Liver (tissue), 9 donors: ENCODE measurements around the gene ASIC3. TPM values are rescaled to one million over a fixed set of nuclear protein-coding genes. Genes with fewer than 3 reads are reported as not detected.

Source experiments
- DNase-seq: peaks from one replicate; pipeline ENCODE4 v3.0.0-alpha.2; 2017; ENCODE audit warnings: low spot score
- H3K27ac ChIP-seq, 2 donors: one replicate each; pipeline ENCODE4 v1.7.0; 2013; ENCODE audit warnings: inconsistent platforms in 2 of 2, low read length in 2 of 2, control low read depth in 1 of 2, low read depth in 1 of 2, mild to moderate bottlenecking in 1 of 2
- H3K27me3 ChIP-seq, 4 donors: one replicate each; pipeline versions ENCODE4 v1.6.1 to v1.7.0; 2013; ENCODE audit warnings: low read length in 3 of 4, inconsistent platforms in 1 of 4, mild to moderate bottlenecking in 1 of 4, moderate library complexity in 1 of 4; ENCODE audit not compliant: control insufficient read depth in 4 of 4, insufficient read depth in 4 of 4
- H3K36me3 ChIP-seq, 4 donors: one replicate each; pipeline versions ENCODE4 v1.6.1 to v1.7.0; 2013; ENCODE audit warnings: low read length in 3 of 4, mild to moderate bottlenecking in 3 of 4, low read depth in 1 of 4, moderate library complexity in 1 of 4; ENCODE audit not compliant: control insufficient read depth in 4 of 4, insufficient read depth in 3 of 4
- H3K4me1 ChIP-seq, 4 donors: one replicate each; pipeline versions ENCODE4 v1.6.1 to v1.7.0; 2013; ENCODE audit warnings: low read length in 3 of 4, mild to moderate bottlenecking in 3 of 4, moderate library complexity in 1 of 4; ENCODE audit not compliant: control insufficient read depth in 4 of 4, insufficient read depth in 4 of 4
- H3K4me3 ChIP-seq, 3 donors: one replicate each; pipeline versions ENCODE4 v1.6.1 to v1.7.0; 2013; ENCODE audit warnings: low read length in 3 of 3, control low read depth in 1 of 3, low read depth in 1 of 3, mild to moderate bottlenecking in 1 of 3
- H3K9ac ChIP-seq, 2 donors: one replicate each; pipeline ENCODE4 v1.7.0; 2013; ENCODE audit warnings: low read length in 2 of 2, mild to moderate bottlenecking in 2 of 2, moderate library complexity in 2 of 2, control low read depth in 1 of 2, low read depth in 1 of 2
- H3K9me3 ChIP-seq, 4 donors: one replicate each; pipeline versions ENCODE4 v1.6.1 to v1.7.0; 2013; ENCODE audit warnings: low read length in 3 of 4; ENCODE audit not compliant: control insufficient read depth in 4 of 4
- EGR1 ChIP-seq, 2 donors: IDR thresholded peaks; 2 replicates each; pipeline ENCODE4 v1.6.1; 2016 to 2018; ENCODE audit warnings: antibody characterized with exemption in 2 of 2, low read depth in 2 of 2
- FOXA1 ChIP-seq: IDR thresholded peaks from 2 replicates; pipeline ENCODE4 v1.6.1; 2016; ENCODE audit warnings: antibody characterized with exemption
- FOXA2 ChIP-seq: IDR thresholded peaks from 2 replicates; pipeline ENCODE4 v1.6.1; 2016; ENCODE audit warnings: antibody characterized with exemption
- GABPA ChIP-seq, 2 donors: IDR thresholded peaks in 1 of 2; conservative IDR thresholded peaks in 1 of 2; 2 replicates each; pipeline ENCODE4 v1.6.1; 2016; ENCODE audit warnings: antibody characterized with exemption in 2 of 2, mild to moderate bottlenecking in 1 of 2, moderate library complexity in 1 of 2
- HNF4A ChIP-seq, 2 donors: conservative IDR thresholded peaks; 2 replicates each; pipeline ENCODE4 v1.6.1; 2016; ENCODE audit warnings: antibody characterized with exemption in 2 of 2, mild to moderate bottlenecking in 2 of 2
- HNF4G ChIP-seq: IDR thresholded peaks from 2 replicates; pipeline ENCODE4 v1.6.1; 2016; ENCODE audit warnings: antibody characterized with exemption
- JUND ChIP-seq, 2 donors: IDR thresholded peaks; 2 replicates each; pipeline ENCODE4 v1.6.1; 2016; ENCODE audit warnings: antibody characterized with exemption in 2 of 2
- NR2F2 ChIP-seq: IDR thresholded peaks from 2 replicates; pipeline ENCODE4 v1.6.1; 2016; ENCODE audit warnings: antibody characterized with exemption
- RAD21 ChIP-seq, 2 donors: IDR thresholded peaks; 2 replicates each; pipeline ENCODE4 v1.6.1; 2016; ENCODE audit warnings: antibody characterized with exemption in 2 of 2, mild to moderate bottlenecking in 2 of 2
- RXRA ChIP-seq, 2 donors: IDR thresholded peaks; 2 replicates each; pipeline ENCODE4 v1.6.1; 2017 to 2018; ENCODE audit warnings: antibody characterized with exemption in 2 of 2, mild to moderate bottlenecking in 1 of 2
- SP1 ChIP-seq: IDR thresholded peaks from 2 replicates; pipeline ENCODE4 v1.6.1; 2018; ENCODE audit warnings: antibody characterized with exemption, mild to moderate bottlenecking
- TAF1 ChIP-seq: conservative IDR thresholded peaks from 2 replicates; pipeline ENCODE4 v1.6.1; 2016; ENCODE audit warnings: antibody characterized with exemption, mild to moderate bottlenecking
- YY1 ChIP-seq: IDR thresholded peaks from 2 replicates; pipeline ENCODE4 v1.6.1; 2016; ENCODE audit warnings: antibody characterized with exemption, mild to moderate bottlenecking
- WGBS: extraction: QIAGEN DNeasy Blood & Tissue Kit; methylation state at CpG from one replicate; pipeline ENCODE4 v1.1.7; 2013; 5-methylcytosine and 5-hydroxymethylcytosine counted together
- polyA plus RNA-seq, 2 donors: library from polyadenylated mRNA; stranded (reverse) in 1 of 2; unstranded in 1 of 2; fragments of 200-250 nt in 1 of 2; fragments of >200 nt in 1 of 2; fragmentation: Nextera tagmentation in 1 of 2; extraction: Ambion mirVana in 1 of 2; gene quantifications; one replicate each; pipeline versions ENCODE4 v1.2.1 to v1.2.3, GENCODE V29; 2013 to 2015
- total RNA-seq, 2 donors: library from RNA; depleted of rRNA; stranded (reverse); fragments of >200 nt; gene quantifications; one replicate each; pipeline ENCODE4 v1.2.3, GENCODE V29; 2014
- TF ChIP-seq, protein P1 (sequence below): fragments of 150-350 bp; IDR thresholded peaks from 2 replicates; pipeline ENCODE4 v1.5.1; 2017; ENCODE audit warnings: improper control_type of control experiment, low read depth, low read length; ENCODE audit not compliant: missing input control
- TF ChIP-seq, protein P2 (sequence below): IDR thresholded peaks from 2 replicates; pipeline ENCODE4 v1.6.1; 2016; ENCODE audit warnings: antibody characterized with exemption, mild to moderate bottlenecking
- TF ChIP-seq, protein P3 (sequence below): IDR thresholded peaks from 2 replicates; pipeline ENCODE4 v1.6.1; 2016; ENCODE audit warnings: antibody characterized with exemption
- TF ChIP-seq, protein P4 (sequence below): IDR thresholded peaks from 2 replicates; pipeline ENCODE4 v1.6.1; 2016; ENCODE audit warnings: antibody characterized with exemption
- TF ChIP-seq, protein P5 (sequence below): IDR thresholded peaks from 2 replicates; pipeline ENCODE4 v1.6.1; 2016; ENCODE audit warnings: antibody characterized with exemption
- donor health status: healthy.
- donor health status: healthy.
- donor health status: healthy.
- donor health status: healthy.
- donor health status: healthy.

ASIC3 gene
- total and polyA plus RNA-seq, 4 donors, result 0.05 to 1.0 (median 0.39) TPM

DNA sequence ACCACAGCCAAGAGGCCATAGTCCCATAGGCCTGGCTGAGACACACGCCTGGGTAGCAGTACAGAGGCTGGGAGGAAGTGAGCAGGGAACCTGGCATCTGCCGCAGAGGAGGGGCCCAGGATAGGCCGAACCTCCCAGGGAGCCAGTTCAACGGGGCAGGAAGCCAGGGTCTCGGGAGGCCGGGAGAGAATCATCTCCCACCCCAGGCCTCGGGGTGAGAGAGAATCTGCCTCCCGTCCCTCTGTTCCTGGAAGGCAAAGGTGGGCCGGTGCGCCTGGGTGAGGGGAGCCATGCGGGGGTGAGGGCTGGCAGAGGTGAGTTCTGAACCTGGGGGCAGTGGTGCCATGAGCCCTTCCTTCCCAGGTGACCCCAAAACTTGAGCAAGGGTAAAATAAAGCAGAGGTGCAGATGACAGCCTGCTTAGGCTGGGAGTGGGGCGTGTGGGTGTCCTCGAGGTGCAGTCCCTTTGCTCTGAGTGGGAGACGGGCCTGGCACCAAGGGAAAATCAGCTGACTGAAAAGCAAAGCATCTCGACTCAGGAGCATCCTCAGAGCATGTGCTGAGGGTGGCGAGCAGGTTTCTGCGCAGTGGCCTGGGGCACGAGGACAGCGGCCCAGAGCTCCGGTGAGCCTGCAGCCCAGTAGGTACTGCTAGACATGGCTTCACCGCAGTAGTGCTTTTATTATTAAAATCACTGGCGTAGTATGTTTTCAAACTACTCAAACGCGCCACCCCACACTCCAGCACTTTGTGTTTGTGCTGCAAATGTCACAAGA is 53.5 kb downstream of the ASIC3 start:
- H3K4me1 ChIP-seq, result no peaks in the 10 kb centered on the region
- 90% methylated on average over 24 of the region's 24 CpGs for WGBS

More for the DNA sequence above, 53.5 kb downstream of the ASIC3 start:
- H3K27ac ChIP-seq, result no peak overlapping the region
- H3K4me3 ChIP-seq, result no peak overlapping the region
- no peaks in the 10 kb centered on the region for H3K27me3 ChIP-seq
- H3K9me3 ChIP-seq, result no peaks in the 10 kb centered on the region
- H3K9ac ChIP-seq, result no peak overlapping the region
- no peak for DNase-seq
- TF ChIP-seq, protein P1, sequence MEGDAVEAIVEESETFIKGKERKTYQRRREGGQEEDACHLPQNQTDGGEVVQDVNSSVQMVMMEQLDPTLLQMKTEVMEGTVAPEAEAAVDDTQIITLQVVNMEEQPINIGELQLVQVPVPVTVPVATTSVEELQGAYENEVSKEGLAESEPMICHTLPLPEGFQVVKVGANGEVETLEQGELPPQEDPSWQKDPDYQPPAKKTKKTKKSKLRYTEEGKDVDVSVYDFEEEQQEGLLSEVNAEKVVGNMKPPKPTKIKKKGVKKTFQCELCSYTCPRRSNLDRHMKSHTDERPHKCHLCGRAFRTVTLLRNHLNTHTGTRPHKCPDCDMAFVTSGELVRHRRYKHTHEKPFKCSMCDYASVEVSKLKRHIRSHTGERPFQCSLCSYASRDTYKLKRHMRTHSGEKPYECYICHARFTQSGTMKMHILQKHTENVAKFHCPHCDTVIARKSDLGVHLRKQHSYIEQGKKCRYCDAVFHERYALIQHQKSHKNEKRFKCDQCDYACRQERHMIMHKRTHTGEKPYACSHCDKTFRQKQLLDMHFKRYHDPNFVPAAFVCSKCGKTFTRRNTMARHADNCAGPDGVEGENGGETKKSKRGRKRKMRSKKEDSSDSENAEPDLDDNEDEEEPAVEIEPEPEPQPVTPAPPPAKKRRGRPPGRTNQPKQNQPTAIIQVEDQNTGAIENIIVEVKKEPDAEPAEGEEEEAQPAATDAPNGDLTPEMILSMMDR, result no peak
- TF ChIP-seq, protein P2, sequence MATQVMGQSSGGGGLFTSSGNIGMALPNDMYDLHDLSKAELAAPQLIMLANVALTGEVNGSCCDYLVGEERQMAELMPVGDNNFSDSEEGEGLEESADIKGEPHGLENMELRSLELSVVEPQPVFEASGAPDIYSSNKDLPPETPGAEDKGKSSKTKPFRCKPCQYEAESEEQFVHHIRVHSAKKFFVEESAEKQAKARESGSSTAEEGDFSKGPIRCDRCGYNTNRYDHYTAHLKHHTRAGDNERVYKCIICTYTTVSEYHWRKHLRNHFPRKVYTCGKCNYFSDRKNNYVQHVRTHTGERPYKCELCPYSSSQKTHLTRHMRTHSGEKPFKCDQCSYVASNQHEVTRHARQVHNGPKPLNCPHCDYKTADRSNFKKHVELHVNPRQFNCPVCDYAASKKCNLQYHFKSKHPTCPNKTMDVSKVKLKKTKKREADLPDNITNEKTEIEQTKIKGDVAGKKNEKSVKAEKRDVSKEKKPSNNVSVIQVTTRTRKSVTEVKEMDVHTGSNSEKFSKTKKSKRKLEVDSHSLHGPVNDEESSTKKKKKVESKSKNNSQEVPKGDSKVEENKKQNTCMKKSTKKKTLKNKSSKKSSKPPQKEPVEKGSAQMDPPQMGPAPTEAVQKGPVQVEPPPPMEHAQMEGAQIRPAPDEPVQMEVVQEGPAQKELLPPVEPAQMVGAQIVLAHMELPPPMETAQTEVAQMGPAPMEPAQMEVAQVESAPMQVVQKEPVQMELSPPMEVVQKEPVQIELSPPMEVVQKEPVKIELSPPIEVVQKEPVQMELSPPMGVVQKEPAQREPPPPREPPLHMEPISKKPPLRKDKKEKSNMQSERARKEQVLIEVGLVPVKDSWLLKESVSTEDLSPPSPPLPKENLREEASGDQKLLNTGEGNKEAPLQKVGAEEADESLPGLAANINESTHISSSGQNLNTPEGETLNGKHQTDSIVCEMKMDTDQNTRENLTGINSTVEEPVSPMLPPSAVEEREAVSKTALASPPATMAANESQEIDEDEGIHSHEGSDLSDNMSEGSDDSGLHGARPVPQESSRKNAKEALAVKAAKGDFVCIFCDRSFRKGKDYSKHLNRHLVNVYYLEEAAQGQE, result no peak
- TF ChIP-seq EGR1 (IDR thresholded peaks at IDR 0.05; ENCODE audit: low read depth in 2 of 2) (no peak), FOXA1 (no peak), TAF1 (no peak), RXRA (IDR thresholded peaks at IDR 0.05) (no peak), FOXA2 (no peak), RAD21 (IDR thresholded peaks at IDR 0.05) (no peak), SP1 (no peak), JUND (IDR thresholded peaks at IDR 0.05) (no peak), GABPA (IDR thresholded peaks at IDR 0.05 in 1 of 2, conservative IDR thresholded peaks at IDR 0.05 in 1 of 2) (no peak), HNF4G (no peak), YY1 (no peak), HNF4A (conservative IDR thresholded peaks at IDR 0.05) (no peak), NR2F2 (no peak)
- TF ChIP-seq, protein P3, sequence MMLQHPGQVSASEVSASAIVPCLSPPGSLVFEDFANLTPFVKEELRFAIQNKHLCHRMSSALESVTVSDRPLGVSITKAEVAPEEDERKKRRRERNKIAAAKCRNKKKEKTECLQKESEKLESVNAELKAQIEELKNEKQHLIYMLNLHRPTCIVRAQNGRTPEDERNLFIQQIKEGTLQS, result no peak
- TF ChIP-seq, protein P4, sequence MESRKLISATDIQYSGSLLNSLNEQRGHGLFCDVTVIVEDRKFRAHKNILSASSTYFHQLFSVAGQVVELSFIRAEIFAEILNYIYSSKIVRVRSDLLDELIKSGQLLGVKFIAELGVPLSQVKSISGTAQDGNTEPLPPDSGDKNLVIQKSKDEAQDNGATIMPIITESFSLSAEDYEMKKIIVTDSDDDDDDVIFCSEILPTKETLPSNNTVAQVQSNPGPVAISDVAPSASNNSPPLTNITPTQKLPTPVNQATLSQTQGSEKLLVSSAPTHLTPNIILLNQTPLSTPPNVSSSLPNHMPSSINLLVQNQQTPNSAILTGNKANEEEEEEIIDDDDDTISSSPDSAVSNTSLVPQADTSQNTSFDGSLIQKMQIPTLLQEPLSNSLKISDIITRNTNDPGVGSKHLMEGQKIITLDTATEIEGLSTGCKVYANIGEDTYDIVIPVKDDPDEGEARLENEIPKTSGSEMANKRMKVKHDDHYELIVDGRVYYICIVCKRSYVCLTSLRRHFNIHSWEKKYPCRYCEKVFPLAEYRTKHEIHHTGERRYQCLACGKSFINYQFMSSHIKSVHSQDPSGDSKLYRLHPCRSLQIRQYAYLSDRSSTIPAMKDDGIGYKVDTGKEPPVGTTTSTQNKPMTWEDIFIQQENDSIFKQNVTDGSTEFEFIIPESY, result no peak
- TF ChIP-seq, protein P5, sequence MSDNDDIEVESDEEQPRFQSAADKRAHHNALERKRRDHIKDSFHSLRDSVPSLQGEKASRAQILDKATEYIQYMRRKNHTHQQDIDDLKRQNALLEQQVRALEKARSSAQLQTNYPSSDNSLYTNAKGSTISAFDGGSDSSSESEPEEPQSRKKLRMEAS, result no peak
- peaks cover 0 to 4% (median 1%) of the 10 kb centered on the region in 4 donors for H3K36me3 ChIP-seq

Other genes with a start within 250 kb of the ASIC3 start
- 1,000 to 10,000 TPM in 1 of 2 donors, 100 to 1,000 TPM in 1; 382 to 1,041 TPM for gene TMEM176B, start 248.2 kb upstream of the ASIC3 start, total RNA-seq
- 1,000 to 10,000 TPM in 1 of 2 donors, 100 to 1,000 TPM in 1; 957 to 1,317 TPM for gene TMEM176B, start 248.2 kb upstream of the ASIC3 start, polyA plus RNA-seq
- 100 to 1,000 TPM; 346 to 404 TPM for gene TMEM176A, start 247.8 kb upstream of the ASIC3 start, total RNA-seq
- gene TMEM176A, start 247.8 kb upstream of the ASIC3 start, polyA plus RNA-seq, result 100 to 1,000 TPM; 675 to 703 TPM
- gene AOC1, start 196.0 kb upstream of the ASIC3 start, total RNA-seq, result under 1 TPM in 1 of 2 donors, not detected in 1; 0.08 TPM
- under 1 TPM in 1 of 2 donors, not detected in 1; 0.01 TPM for gene AOC1, start 196.0 kb upstream of the ASIC3 start, polyA plus RNA-seq
- gene KCNH2, start 70.2 kb upstream of the ASIC3 start, total RNA-seq, result 10 to 100 TPM in 1 of 2 donors, under 1 TPM in 1; 0.33 to 74.6 TPM
- under 1 TPM in 1 of 2 donors, not detected in 1; 0.18 TPM for gene KCNH2, start 70.2 kb upstream of the ASIC3 start, polyA plus RNA-seq
- 1 to 10 TPM; 5.4 to 6.1 TPM for gene NOS3, start 57.5 kb upstream of the ASIC3 start, total RNA-seq
- 1 to 10 TPM; 1.6 to 4.9 TPM for gene NOS3, start 57.5 kb upstream of the ASIC3 start, polyA plus RNA-seq
- gene ATG9B, start 24.0 kb upstream of the ASIC3 start, total RNA-seq, result not detected
- under 1 TPM in 1 of 2 donors, not detected in 1; 0.61 TPM for gene ATG9B, start 24.0 kb upstream of the ASIC3 start, polyA plus RNA-seq
- 10 to 100 TPM; 12.4 to 28.3 TPM for gene ABCB8, start 20.1 kb upstream of the ASIC3 start, total RNA-seq
- 10 to 100 TPM; 16.7 to 30.2 TPM for gene ABCB8, start 20.1 kb upstream of the ASIC3 start, polyA plus RNA-seq
- 1 to 10 TPM; 4.0 to 8.8 TPM for gene CDK5, start 9.4 kb downstream of the ASIC3 start, total RNA-seq
- 1 to 10 TPM; 6.0 to 9.0 TPM for gene CDK5, start 9.4 kb downstream of the ASIC3 start, polyA plus RNA-seq
- 10 to 100 TPM; 27.5 to 73.2 TPM for gene SLC4A2, start 11.1 kb downstream of the ASIC3 start, total RNA-seq
- gene SLC4A2, start 11.1 kb downstream of the ASIC3 start, polyA plus RNA-seq, result 10 to 100 TPM; 72.0 to 98.8 TPM
- gene FASTK, start 32.3 kb downstream of the ASIC3 start, total RNA-seq, result 10 to 100 TPM; 31.1 to 62.8 TPM
- gene FASTK, start 32.3 kb downstream of the ASIC3 start, polyA plus RNA-seq, result 10 to 100 TPM; 33.9 to 53.4 TPM
- 10 to 100 TPM; 15.1 to 28.9 TPM for gene TMUB1, start 35.0 kb downstream of the ASIC3 start, total RNA-seq
- 10 to 100 TPM; 32.0 to 51.7 TPM for gene TMUB1, start 35.0 kb downstream of the ASIC3 start, polyA plus RNA-seq
- 10 to 100 TPM in 1 of 2 donors, 1 to 10 TPM in 1; 3.9 to 27.0 TPM for gene AGAP3, start 37.9 kb downstream of the ASIC3 start, total RNA-seq
- 10 to 100 TPM; 10.1 to 25.2 TPM for gene AGAP3, start 37.9 kb downstream of the ASIC3 start, polyA plus RNA-seq
- not detected for gene GBX1, start 119.2 kb downstream of the ASIC3 start, total RNA-seq
- gene GBX1, start 119.2 kb downstream of the ASIC3 start, polyA plus RNA-seq, result not detected
- gene ASB10, start 138.7 kb downstream of the ASIC3 start, total RNA-seq, result not detected
- not detected for gene ASB10, start 138.7 kb downstream of the ASIC3 start, polyA plus RNA-seq
- not detected for gene H2BK1, start 162.0 kb downstream of the ASIC3 start, total RNA-seq
- gene H2BK1, start 162.0 kb downstream of the ASIC3 start, polyA plus RNA-seq, result not detected
- gene ABCF2, start 178.7 kb downstream of the ASIC3 start, total RNA-seq, result 10 to 100 TPM; 11.2 to 15.6 TPM
- gene ABCF2, start 178.7 kb downstream of the ASIC3 start, polyA plus RNA-seq, result 1 to 10 TPM; 6.3 to 9.9 TPM
- 10 to 100 TPM; 16.7 to 19.7 TPM for gene CHPF2, start 184.0 kb downstream of the ASIC3 start, total RNA-seq
- gene CHPF2, start 184.0 kb downstream of the ASIC3 start, polyA plus RNA-seq, result 10 to 100 TPM in 1 of 2 donors, 1 to 10 TPM in 1; 4.1 to 19.5 TPM
- 1 to 10 TPM; 2.1 to 5.6 TPM for gene SMARCD3, start 200.2 kb downstream of the ASIC3 start, total RNA-seq
- 1 to 10 TPM; 1.8 to 2.2 TPM for gene SMARCD3, start 200.2 kb downstream of the ASIC3 start, polyA plus RNA-seq